ENCODE data around the gene FRMD4A.

The FRMD4A gene

DNA sequence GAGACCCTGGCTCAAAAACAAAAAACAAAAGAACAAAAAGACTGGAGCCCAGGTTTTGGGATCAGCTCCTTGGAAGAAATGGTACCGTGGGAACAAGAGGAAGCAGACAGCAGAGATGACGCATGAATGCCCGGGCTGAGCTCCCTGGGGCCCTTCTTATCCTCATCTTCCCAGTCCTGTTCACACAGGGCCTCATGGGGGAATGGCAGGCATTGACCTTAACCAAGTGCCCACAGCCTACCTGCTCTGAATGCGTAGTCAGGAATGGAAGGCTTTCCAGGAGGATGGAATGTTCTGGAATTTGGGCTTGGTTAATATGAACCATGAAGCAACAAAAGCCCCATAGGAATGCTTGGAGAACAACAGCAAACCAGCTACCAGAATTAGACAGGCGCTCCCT, 589.3 kb downstream of the FRMD4A start:
- TF ChIP-seq, protein P1, sequence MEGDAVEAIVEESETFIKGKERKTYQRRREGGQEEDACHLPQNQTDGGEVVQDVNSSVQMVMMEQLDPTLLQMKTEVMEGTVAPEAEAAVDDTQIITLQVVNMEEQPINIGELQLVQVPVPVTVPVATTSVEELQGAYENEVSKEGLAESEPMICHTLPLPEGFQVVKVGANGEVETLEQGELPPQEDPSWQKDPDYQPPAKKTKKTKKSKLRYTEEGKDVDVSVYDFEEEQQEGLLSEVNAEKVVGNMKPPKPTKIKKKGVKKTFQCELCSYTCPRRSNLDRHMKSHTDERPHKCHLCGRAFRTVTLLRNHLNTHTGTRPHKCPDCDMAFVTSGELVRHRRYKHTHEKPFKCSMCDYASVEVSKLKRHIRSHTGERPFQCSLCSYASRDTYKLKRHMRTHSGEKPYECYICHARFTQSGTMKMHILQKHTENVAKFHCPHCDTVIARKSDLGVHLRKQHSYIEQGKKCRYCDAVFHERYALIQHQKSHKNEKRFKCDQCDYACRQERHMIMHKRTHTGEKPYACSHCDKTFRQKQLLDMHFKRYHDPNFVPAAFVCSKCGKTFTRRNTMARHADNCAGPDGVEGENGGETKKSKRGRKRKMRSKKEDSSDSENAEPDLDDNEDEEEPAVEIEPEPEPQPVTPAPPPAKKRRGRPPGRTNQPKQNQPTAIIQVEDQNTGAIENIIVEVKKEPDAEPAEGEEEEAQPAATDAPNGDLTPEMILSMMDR (IDR thresholded peaks at IDR 0.05; ENCODE audit: low read depth, low read length) = no peak
- DNase-seq (ENCODE audit: extremely low read depth, low read depth) = no peak

- DNase-seq (ENCODE audit: extremely low read depth, low read depth) = no peak
- TF ChIP-seq, protein P1 (IDR thresholded peaks at IDR 0.05; ENCODE audit: low read depth, low read length) = no peak
These were observed 590.3 kb downstream of the FRMD4A start for GRCh38 chr10:13740461-13740860.

- TF ChIP-seq, protein P1 (IDR thresholded peaks at IDR 0.05; ENCODE audit: low read depth, low read length) = no peak
These were observed 591.5 kb downstream of the FRMD4A start for GRCh38 chr10:13739183-13739582.

GRCh38 chr10:13736506-13736905, 594.2 kb downstream of the FRMD4A start:
- TF ChIP-seq, protein P1 (IDR thresholded peaks at IDR 0.05; ENCODE audit: low read depth, low read length) = no peak
- no peak for DNase-seq (ENCODE audit: extremely low read depth, low read depth)

More at GRCh38 chr10:13739183-13739582, 591.5 kb downstream of the FRMD4A start:
- DNase-seq (ENCODE audit: extremely low read depth, low read depth) = no peak

- no peak for DNase-seq (ENCODE audit: extremely low read depth, low read depth)
- TF ChIP-seq, protein P1 (IDR thresholded peaks at IDR 0.05; ENCODE audit: low read depth, low read length) = no peak
These were observed 596.6 kb downstream of the FRMD4A start for GRCh38 chr10:13734151-13734550.

- no peak for DNase-seq (ENCODE audit: extremely low read depth, low read depth)
- TF ChIP-seq, protein P1 (IDR thresholded peaks at IDR 0.05; ENCODE audit: low read depth, low read length) = no peak
These were observed 597.7 kb downstream of the FRMD4A start for GRCh38 chr10:13733071-13733470.

DNA sequence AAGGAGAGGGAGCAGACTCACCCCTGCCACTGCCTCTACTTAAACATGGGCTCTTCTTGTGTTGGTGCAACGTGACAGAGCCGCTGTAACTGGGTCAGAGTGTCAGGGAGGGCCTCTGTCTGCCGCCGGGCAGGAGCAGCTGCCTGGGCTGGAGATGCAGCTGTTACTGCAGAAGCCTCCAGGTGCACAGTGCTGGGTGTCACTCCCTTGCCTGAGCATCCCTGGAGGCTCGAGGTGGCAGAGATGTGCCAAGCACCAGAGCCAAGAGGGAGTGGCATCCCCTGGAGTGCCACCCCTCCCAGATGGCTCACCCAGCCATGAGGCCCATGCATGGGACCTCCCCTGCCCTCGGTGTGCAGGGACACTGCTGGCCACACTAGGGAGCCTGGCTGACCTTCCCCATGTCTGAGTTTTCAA, 598.3 kb downstream of the FRMD4A start:
- TF ChIP-seq, protein P1 (IDR thresholded peaks at IDR 0.05; ENCODE audit: low read depth, low read length) = no peak
- DNase-seq (ENCODE audit: extremely low read depth, low read depth) = no peak

Measured in AG09319 (cell line).